Measurements from ENCODE around the gene PPP1R2.

DNA sequence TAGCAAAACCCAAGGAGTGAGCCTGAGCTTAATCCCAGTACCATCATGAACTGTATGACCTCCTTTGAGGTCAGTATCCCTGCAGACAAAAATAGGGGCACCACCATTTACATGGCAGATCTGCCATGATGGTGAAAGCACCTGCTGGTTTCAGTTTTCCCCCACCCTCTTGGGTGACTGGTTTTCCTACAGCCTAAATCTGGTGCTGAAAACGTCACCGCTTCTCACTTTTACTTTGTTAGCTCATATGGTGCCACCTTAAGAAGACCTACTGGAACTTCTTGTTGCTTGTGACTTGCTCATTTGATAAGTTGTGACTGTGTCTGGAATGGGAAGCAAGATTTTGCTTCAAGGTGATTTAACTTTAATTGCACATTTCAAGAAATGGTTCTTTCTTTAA lies 5.1 kb downstream of the PPP1R2 start:
- TF ChIP-seq, protein P1, sequence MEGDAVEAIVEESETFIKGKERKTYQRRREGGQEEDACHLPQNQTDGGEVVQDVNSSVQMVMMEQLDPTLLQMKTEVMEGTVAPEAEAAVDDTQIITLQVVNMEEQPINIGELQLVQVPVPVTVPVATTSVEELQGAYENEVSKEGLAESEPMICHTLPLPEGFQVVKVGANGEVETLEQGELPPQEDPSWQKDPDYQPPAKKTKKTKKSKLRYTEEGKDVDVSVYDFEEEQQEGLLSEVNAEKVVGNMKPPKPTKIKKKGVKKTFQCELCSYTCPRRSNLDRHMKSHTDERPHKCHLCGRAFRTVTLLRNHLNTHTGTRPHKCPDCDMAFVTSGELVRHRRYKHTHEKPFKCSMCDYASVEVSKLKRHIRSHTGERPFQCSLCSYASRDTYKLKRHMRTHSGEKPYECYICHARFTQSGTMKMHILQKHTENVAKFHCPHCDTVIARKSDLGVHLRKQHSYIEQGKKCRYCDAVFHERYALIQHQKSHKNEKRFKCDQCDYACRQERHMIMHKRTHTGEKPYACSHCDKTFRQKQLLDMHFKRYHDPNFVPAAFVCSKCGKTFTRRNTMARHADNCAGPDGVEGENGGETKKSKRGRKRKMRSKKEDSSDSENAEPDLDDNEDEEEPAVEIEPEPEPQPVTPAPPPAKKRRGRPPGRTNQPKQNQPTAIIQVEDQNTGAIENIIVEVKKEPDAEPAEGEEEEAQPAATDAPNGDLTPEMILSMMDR (IDR thresholded peaks at IDR 0.05; ENCODE audit: extremely low read depth in 1 of 2, insufficient read depth in 1 of 2, low read depth in 1 of 2, low read length in 2 of 2): no peak
- TF ChIP-seq POLR2A (IDR thresholded peaks at IDR 0.05; ENCODE audit: low read depth, low read length): no peak
- TF ChIP-seq POLR2AphosphoS5 (IDR thresholded peaks at IDR 0.05; ENCODE audit: insufficient read depth, low read depth, low read length): no peak
